GM23338 (cell line): ENCODE measurements around the gene NEO1.

Experiments used
- ETS1 ChIP-seq: IDR thresholded peaks from 2 replicates; pipeline ENCODE4 v1.6.1; 2016; ENCODE audit warnings: antibody characterized with exemption
- TF ChIP-seq, protein P1 (sequence below), 2 experiments: fragments of 200-600 bp in 1 of 2; sonication (generic) in 1 of 2; conservative IDR thresholded peaks; 2 replicates each; pipeline versions ENCODE4 v1.5.1 to v1.6.1; 2016 to 2017; ENCODE audit warnings: antibody characterized with exemption in 2 of 2, low read depth in 2 of 2, mild to moderate bottlenecking in 2 of 2, moderate library complexity in 1 of 2

GRCh38 chr15:73326157-73326556, 273.9 kb downstream of the NEO1 start:
- TF ChIP-seq, protein P1, sequence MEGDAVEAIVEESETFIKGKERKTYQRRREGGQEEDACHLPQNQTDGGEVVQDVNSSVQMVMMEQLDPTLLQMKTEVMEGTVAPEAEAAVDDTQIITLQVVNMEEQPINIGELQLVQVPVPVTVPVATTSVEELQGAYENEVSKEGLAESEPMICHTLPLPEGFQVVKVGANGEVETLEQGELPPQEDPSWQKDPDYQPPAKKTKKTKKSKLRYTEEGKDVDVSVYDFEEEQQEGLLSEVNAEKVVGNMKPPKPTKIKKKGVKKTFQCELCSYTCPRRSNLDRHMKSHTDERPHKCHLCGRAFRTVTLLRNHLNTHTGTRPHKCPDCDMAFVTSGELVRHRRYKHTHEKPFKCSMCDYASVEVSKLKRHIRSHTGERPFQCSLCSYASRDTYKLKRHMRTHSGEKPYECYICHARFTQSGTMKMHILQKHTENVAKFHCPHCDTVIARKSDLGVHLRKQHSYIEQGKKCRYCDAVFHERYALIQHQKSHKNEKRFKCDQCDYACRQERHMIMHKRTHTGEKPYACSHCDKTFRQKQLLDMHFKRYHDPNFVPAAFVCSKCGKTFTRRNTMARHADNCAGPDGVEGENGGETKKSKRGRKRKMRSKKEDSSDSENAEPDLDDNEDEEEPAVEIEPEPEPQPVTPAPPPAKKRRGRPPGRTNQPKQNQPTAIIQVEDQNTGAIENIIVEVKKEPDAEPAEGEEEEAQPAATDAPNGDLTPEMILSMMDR (conservative IDR thresholded peaks at IDR 0.05; ENCODE audit: low read depth in 2 of 2) = no peak
- no peak for TF ChIP-seq ETS1
